GM23248 (cell line): ENCODE results near the gene BAIAP2.

Experiments
- EZH2 ChIP-seq: fragments of 200-600 bp; sonication (generic); IDR thresholded peaks from 2 replicates; pipeline ENCODE4 v1.6.1; 2018; ENCODE audit warnings: antibody characterized with exemption, mild to moderate bottlenecking; ENCODE audit not compliant: insufficient read depth, poor library complexity, severe bottlenecking
- EZH2phosphoT487 ChIP-seq: fragments of 200-600 bp; sonication (generic); IDR thresholded peaks from 2 replicates; pipeline ENCODE4 v1.6.1; 2018; ENCODE audit warnings: antibody characterized with exemption, moderate library complexity, mild to moderate bottlenecking, low read depth; ENCODE audit not compliant: insufficient read depth

- no peak for TF ChIP-seq EZH2phosphoT487
- TF ChIP-seq EZH2 = no peak
These were observed 43.3 kb upstream of the BAIAP2 start, which contains the start of gene CHMP6 for GRCh38 chr17:80991645-80992076.
